HepG2 (cell line): ENCODE results near the gene MED13. TPM values are rescaled to one million over a fixed set of nuclear protein-coding genes. Genes with fewer than 3 reads are reported as not detected.

Experiments used
- ELF3 ChIP-seq: IDR thresholded peaks from 2 replicates; pipeline ENCODE4 v1.6.1; 2016; ENCODE audit warnings: missing genetic modification reagents, missing compliant biosample characterization
- GATAD2A ChIP-seq: IDR thresholded peaks from 2 replicates; pipeline ENCODE4 v1.6.1; 2016
- GLMP ChIP-seq: sonication (generic); formaldehyde crosslinking; IDR thresholded peaks from 2 replicates; pipeline ENCODE4 v1.9.0; 2021; ENCODE audit warnings: missing genetic modification reagents, mild to moderate bottlenecking, borderline replicate concordance
- HNRNPUL1 ChIP-seq: fragments of 200-400 bp; formaldehyde crosslinking; IDR thresholded peaks from 2 replicates; pipeline ENCODE4 v1.6.1; 2017; ENCODE audit warnings: low read depth, mild to moderate bottlenecking, low read length, moderate library complexity
- KLF12 ChIP-seq: sonication (generic); formaldehyde crosslinking; IDR thresholded peaks from 2 replicates; pipeline ENCODE4 v1.4.0; 2020; ENCODE audit warnings: missing genetic modification reagents, borderline replicate concordance
- MBNL3 ChIP-seq: fragments of 250-450 bp; sonication (Bioruptor Pico); conservative IDR thresholded peaks from 2 replicates; pipeline ENCODE4 v1.8.0; 2022; ENCODE audit warnings: mild to moderate bottlenecking, inconsistent platforms
- POGZ ChIP-seq: sonication (generic); formaldehyde crosslinking; IDR thresholded peaks from 2 replicates; pipeline ENCODE4 v1.4.0; 2020; ENCODE audit warnings: mild to moderate bottlenecking, missing genetic modification reagents
- RCOR2 ChIP-seq: IDR thresholded peaks from 2 replicates; pipeline ENCODE4 v1.6.1; 2016; ENCODE audit warnings: missing biosample characterization, missing genetic modification reagents
- SALL1 ChIP-seq: sonication (generic); formaldehyde crosslinking; IDR thresholded peaks from 2 replicates; pipeline ENCODE4 v1.8.0; 2022; ENCODE audit warnings: mild to moderate bottlenecking, missing genetic modification reagents
- SMAD1 ChIP-seq: sonication (generic); formaldehyde crosslinking; IDR thresholded peaks from 2 replicates; pipeline ENCODE4 v1.4.0; 2020; ENCODE audit warnings: missing genetic modification reagents, low read depth, mild to moderate bottlenecking, borderline replicate concordance
- SRSF1 ChIP-seq: fragments of 200-400 bp; formaldehyde crosslinking; optimal IDR thresholded peaks from 2 replicates; pipeline ENCODE3; 2017; ENCODE audit warnings: mild to moderate bottlenecking, low read depth, low read length, moderate library complexity
- TBP ChIP-seq: sonication (generic); formaldehyde crosslinking; IDR thresholded peaks from 2 replicates; pipeline ENCODE4 v1.5.0; 2020; ENCODE audit warnings: missing genetic modification reagents
- TIGD3 ChIP-seq: sonication (generic); formaldehyde crosslinking; IDR thresholded peaks from 2 replicates; pipeline ENCODE4 v1.5.1; 2020; ENCODE audit warnings: mild to moderate bottlenecking, missing genetic modification reagents, borderline replicate concordance
- ZMYM4 ChIP-seq: sonication (generic); formaldehyde crosslinking; IDR thresholded peaks from 2 replicates; pipeline ENCODE4 v1.8.1; 2023; ENCODE audit warnings: mild to moderate bottlenecking, missing genetic modification reagents
- ZNF34 ChIP-seq: sonication (generic); formaldehyde crosslinking; IDR thresholded peaks from 2 replicates; pipeline ENCODE4 v1.4.0; 2020; ENCODE audit warnings: mild to moderate bottlenecking, missing genetic modification reagents, borderline replicate concordance
- ZNF441 ChIP-seq: sonication (generic); formaldehyde crosslinking; IDR thresholded peaks from 2 replicates; pipeline ENCODE4 v1.7.0; 2021; ENCODE audit warnings: missing genetic modification reagents, borderline replicate concordance
- ZNF543 ChIP-seq: sonication (generic); formaldehyde crosslinking; IDR thresholded peaks from 2 replicates; pipeline ENCODE4 v1.4.0; 2020; ENCODE audit warnings: mild to moderate bottlenecking, missing genetic modification reagents
- ZNF549 ChIP-seq: sonication (generic); formaldehyde crosslinking; IDR thresholded peaks from 2 replicates; pipeline ENCODE4 v1.5.0; 2020; ENCODE audit warnings: missing genetic modification reagents
- ZNF710 ChIP-seq: sonication (generic); formaldehyde crosslinking; IDR thresholded peaks from 2 replicates; pipeline ENCODE4 v1.5.0; 2020; ENCODE audit warnings: mild to moderate bottlenecking, missing genetic modification reagents, borderline replicate concordance
- polyA plus RNA-seq, 8 experiments: library from polyadenylated mRNA; depleted of rRNA in 3 of 8; stranded (reverse) in 7 of 8; unstranded in 1 of 8; fragments of >200 nt; fragmentation: Illumina TruSeq in 4 of 8; extraction: Trizol in 4 of 8; gene quantifications; 2 replicates each; pipeline versions ENCODE4 v1.2.1 to v1.2.3, GENCODE V29; 2011 to 2016; ENCODE audit warnings: low read depth in 4 of 8, missing spikeins in 1 of 8, mixed read lengths in 1 of 8; ENCODE audit not compliant: insufficient read depth in 1 of 8
- total RNA-seq, 5 experiments: library from RNA; depleted of rRNA; stranded (reverse); fragments of >200 nt; fragmentation: Illumina TruSeq; extraction: Trizol; gene quantifications; 2 replicates each; pipeline ENCODE4 v1.2.3, GENCODE V29; 2016; ENCODE audit warnings: low read depth in 1 of 5

The MED13 gene
- total and polyA plus RNA-seq, 2 of the 13 experiments (the other 11 are each of a cell fraction or from before 2014, with no cell fraction given): 27.4 to 69.1 TPM

DNA sequence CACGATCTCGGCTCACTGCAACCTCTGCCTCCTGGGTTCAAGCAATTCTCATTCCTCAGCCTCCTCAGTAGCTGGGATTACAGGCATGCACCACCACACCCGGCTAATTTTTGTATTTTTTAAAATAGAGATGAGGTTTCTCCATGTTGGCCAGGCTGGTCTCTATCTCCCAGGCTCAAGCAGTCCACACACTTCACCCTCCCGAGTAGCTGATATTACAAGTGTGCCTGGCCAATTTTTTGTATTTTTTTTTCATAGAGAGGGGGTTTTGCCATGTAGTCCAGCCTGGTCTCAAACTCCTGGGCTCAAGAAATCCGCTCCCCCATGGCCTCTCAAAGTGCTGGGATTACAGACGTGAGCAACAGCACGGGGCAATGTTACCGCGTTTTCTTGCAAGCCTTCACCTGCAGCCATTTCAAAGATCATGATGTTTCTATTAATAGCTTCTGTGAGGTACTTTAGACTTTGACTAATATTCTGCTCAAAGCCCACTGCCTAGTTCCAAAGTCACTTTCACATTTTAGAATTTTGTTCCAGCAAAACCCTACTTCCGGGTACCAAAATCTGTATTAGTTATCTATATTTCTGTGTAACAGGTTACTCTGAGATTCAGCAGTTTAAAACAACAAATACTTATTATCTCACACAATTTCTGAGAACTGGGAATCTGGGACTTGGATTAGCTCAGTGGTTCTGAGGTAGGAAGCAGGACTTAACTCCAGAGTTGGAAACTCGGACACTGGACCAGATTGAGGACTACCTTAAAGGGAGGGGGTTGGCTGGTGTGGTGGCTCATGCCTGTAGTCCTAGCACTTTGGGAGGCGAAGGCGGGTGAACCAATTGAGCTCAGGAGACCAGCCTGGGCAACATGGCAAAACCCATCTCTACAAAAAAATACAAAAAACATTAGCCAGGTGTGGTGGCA, 12.0 kb upstream of the MED13 start (continued):
- TF ChIP-seq GLMP (CRISPR knock-in tag) (no peak), ZNF710 (CRISPR knock-in tag) (no peak), SRSF1 (no peak), MBNL3 (CRISPR knock-in tag) (no peak), TIGD3 (CRISPR knock-in tag) (no peak), KLF12 (CRISPR knock-in tag) (no peak), ELF3 (CRISPR knock-in tag) (peak; percentile 39; the same call in 1 of the 2 replicates), TBP (no peak), RCOR2 (CRISPR knock-in tag) (0 out of 2 replicates have a peak, but pooled peaks have one; percentile 28), GATAD2A (no peak), HNRNPUL1 (no peak), POGZ (CRISPR knock-in tag) (peak; percentile 49; the same call in 1 of the 2 replicates), SALL1 (CRISPR knock-in tag) (peak; percentile 39; the same call in 1 of the 2 replicates), SMAD1 (CRISPR knock-in tag) (no peak), ZNF549 (CRISPR knock-in tag) (no peak), ZNF543 (CRISPR knock-in tag) (no peak), ZMYM4 (no peak), ZNF441 (CRISPR knock-in tag) (no peak), ZNF34 (CRISPR knock-in tag) (no peak)
